NCI-H1694 treated with DMSO at 0.1 percent for 48 hours (cell line): ENCODE results near the gene WIPF1.

Source experiments
- DNase-seq: peaks from one replicate; lab custom pipeline; 2025; lab: John Stamatoyannopoulos, UW

WIPF1 gene

GRCh38 chr2:174595116-174595809 is 2.3 kb downstream of the WIPF1 start:
- no peak for DNase-seq

DNA sequence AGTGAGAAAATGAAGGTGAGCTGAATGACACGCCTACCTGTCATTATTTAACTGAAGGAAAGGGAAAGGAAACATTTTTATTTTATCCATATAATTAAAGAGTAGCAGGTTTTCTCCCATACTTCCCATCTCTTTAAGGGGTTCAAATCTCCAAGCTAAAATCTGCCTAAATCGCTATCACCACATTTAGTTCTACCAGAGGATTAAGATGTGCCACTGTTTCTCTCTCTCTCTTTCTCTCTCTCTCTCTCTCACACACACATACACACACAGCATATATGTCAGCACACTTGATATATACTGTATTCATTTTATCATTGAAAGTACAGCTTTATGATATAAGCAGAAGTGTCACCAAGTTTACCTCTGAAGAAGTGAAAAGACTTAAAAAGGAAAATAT is 3.1 kb downstream of the WIPF1 start:
- no peak for DNase-seq

- no peak for DNase-seq
Observed at GRCh38 chr2:174593574-174594203, 3.9 kb downstream of the WIPF1 start.

GRCh38 chr2:174593041-174593440 is 4.6 kb downstream of the WIPF1 start:
- DNase-seq = no peak

GRCh38 chr2:174591740-174592139 is 5.9 kb downstream of the WIPF1 start:
- no peak for DNase-seq

GRCh38 chr2:174590928-174591648 is 6.5 kb downstream of the WIPF1 start:
- no peak for DNase-seq

DNA sequence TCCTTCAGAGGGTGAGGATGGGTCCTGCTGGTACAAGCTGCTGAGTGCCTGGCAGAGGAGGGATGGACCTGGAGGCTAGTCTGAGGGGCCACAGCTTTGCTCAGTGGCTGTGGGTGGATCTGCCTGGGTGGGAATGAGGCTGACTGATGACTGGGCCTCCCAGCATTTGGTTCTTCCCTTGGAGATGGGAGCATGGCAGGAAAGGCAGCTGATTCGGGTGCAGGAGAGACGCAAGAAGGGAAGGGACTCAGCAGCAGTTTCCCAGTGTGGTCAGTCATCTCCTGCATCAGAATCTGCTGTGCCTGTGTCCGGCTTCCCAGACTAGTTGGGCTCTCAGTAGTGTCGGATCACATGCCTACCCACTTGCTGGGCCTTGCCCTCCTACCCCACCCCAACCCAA is 7.3 kb downstream of the WIPF1 start:
- no peak for DNase-seq

- no peak for DNase-seq
Observed at GRCh38 chr2:174589334-174589733, 8.3 kb downstream of the WIPF1 start.

GRCh38 chr2:174588463-174588862 is 9.1 kb downstream of the WIPF1 start:
- DNase-seq = no peak

DNA sequence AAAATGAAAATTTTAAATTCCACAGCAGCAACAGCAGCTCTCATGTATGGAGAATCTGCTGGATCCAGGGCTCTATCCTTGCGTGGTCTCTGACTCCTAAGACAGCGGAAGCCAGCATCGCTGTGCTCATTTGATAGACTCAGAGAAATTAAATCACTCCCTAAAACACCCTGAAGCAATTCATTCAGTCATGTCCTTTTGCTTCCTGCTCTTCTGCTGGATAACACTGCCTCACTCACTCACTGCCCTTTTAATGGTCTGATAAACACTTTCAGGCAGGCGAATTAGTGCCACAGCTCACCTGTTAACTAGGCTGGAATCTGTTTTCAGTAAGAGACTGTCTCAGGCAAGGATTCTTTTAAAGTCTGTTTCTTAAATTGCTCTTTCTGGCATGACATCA is 10.0 kb downstream of the WIPF1 start:
- no peak for DNase-seq

GRCh38 chr2:174586418-174587295 is 10.9 kb downstream of the WIPF1 start:
- DNase-seq = no peak

DNA sequence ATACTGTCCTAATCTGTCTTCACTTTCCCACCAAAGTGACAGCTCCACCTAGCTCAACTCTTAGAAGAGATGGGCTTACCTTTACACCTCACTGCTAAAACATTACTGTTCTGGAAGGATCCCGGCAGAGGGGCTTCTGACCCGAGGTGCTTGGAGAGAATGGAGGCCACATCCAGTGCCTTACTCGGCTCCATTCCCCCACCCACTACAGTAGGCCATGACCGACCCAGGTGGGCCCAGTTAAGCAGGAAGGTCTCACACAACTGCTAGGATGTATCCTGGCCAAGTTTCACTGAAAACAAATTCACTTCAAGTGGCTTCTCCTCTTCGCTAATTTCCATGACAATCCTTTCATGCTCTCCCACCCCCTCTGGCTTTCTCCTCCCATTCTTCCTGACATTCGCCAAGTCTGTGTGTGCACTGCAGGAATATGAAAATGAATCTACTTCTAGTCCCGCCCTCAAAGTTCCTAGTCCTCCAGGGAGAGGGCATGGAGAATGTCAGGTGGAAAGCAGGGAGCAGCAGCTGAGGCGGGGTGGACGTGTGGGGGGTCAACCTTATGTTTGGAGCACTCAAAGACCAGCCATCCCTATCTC is 11.8 kb downstream of the WIPF1 start:
- no peak for DNase-seq

DNA sequence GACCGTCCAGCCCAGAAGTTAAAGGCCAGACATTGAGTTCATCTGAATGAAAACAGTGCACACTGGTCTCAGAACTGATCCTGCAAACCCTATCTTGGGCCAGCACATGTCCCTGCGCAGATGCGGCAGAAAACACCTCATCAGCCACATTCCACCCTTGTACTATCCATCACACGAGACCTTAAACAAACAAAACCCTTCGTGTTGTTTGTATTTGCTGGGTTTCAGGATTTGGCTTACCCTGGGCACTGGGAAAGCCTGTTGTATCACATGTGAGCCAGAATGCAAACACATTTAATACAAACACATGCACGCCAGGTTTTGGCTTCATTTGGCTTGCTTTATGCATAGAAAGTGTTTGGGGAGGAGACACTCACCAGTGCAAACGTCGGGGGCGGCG is 12.5 kb downstream of the WIPF1 start:
- no peak for DNase-seq

DNA sequence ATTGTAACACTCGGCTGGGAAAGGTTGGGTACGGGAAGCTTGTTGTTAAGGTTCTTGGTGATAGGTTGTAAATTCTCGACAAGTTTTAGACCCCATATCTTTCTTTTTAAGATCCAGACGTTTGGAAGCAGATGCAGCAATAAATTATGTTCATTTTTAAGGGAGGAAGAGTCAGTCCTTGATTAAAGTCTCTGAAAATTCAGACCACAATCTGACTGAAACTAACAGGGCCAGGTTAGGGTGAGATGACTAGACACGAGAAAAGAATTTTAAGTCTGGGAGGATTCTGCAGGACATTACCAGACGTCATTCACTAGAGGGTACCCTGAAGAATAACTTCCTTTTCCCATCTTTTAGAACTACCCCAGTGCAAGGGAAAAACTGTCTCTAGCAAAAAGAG is 16.1 kb downstream of the WIPF1 start:
- no peak for DNase-seq

DNA sequence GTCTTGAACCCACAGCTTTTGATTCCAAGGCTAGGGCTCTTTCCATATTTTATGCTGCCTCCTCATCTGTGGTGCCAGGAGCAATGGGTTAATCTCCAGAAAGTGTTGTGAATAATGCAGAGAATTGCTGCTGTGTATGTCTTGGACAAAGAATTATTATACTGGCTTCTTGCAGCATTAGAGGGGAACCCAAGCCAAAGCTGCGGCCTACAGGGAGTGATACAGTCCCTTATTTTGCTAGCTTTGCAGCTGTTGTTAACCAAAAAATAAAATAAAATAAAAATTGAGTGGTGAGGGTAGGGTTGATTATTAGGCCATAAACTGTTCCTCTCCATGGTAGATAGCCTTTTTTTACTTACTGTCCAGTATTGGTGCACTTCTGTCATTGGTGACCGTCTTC is 16.7 kb downstream of the WIPF1 start:
- no peak for DNase-seq

DNA sequence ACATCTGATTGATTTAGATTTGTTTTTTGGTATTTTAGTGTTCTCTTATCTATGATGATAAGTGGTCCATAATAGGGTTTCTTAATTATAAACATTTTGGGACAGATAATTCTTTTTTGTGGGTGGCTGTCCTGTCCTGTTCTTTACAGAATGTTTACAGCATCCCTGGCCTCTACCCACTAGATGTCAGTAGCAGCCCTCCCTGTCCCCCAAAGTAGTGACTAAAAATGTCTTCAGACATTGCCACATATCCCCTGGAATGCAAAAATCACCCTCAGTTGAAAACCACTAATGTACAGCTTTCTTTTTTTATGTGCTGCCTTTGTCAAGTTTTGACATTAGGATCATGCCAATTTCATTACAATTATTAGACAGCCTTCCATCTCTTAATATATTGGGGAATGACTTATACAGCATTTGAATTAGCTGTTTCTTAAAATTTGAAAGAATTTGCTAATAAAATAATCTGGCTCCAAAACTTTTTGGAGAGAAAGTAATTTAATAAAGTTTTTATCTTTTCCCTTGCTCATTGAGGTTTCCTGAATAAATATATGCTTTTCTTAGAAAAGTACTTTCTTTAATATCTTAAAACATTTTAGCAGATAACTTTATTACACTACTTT is 19.5 kb downstream of the WIPF1 start:
- DNase-seq = no peak

DNA sequence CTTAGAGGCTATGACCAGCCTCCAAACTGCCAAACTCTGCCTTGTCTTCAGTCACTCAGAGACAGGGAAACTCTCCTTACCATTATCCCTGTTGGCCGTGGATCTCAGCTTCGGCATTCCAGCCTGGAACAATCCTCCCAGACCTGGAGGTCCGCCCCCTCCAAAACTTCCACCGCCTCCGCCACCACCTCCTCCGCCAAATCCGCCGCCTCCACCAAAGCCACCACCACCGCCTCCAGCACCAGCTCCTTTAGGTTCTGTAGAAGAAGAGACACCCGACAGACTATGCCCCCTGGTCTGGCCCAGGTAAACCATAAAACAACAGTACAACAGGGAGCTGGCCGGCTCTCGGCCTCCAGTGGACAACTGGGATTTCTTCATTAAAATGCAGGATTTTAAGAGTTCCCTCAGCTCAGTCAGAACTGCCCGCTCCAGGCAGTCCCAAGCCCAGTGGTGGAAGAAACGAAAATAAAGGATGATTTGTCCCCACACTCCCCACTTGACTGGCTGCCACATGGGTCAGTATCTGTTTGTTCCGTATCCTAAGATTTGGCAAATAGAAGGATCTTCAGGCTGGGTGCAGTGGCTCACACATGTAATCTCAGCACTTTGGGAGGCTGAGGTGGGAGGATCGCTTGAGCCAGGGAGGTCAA is 22.4 kb downstream of the WIPF1 start:
- no peak for DNase-seq

- peak; percentile 10 for DNase-seq
Observed at GRCh38 chr2:174574657-174575056, 22.9 kb downstream of the WIPF1 start.

- DNase-seq = no peak
Observed at GRCh38 chr2:174573621-174574081, 24.0 kb downstream of the WIPF1 start.

GRCh38 chr2:174572556-174572955 is 25.0 kb downstream of the WIPF1 start:
- DNase-seq = no peak
